H1 (cell line): Measurements from ENCODE around the gene TCFL5. TPM values are rescaled to one million over a fixed set of nuclear protein-coding genes. Genes with fewer than 3 reads are reported as not detected.
"Not testable (repeated sequence)": the region's sequence is repeated elsewhere in the genome, so short reads cannot be mapped to it uniquely, and the experiment has no call there.

Source experiments
- CTCF ChIA-PET: fragments of 300-600 bp; sonication (Branson Sonifier 250); formaldehyde crosslinking; loops from one replicate; lab custom pipeline; 2021; ENCODE audit not compliant: partially characterized antibody; lab: Charles Lee
- POLR2A ChIA-PET: fragments of 300-600 bp; sonication (Branson Sonifier 250); formaldehyde crosslinking; loops from one replicate; lab custom pipeline; 2021; ENCODE audit warnings: inconsistent platforms; ENCODE audit not compliant: partially characterized antibody; lab: Charles Lee
- DNase-seq, 2 experiments: peaks; one replicate each; pipeline versions ENCODE4 v3.0.0 to v3.0.0-alpha.2; 2010 to 2022; ENCODE audit warnings: low spot score in 2 of 2, low read depth in 1 of 2, mixed read lengths in 1 of 2
- FAIRE-seq: peaks from 2 replicates; lab custom pipeline; 2011; peaks lifted over from hg19 to GRCh38; lab: Jason Lieb, UNC
- H2AFZ ChIP-seq: 2 replicates; pipeline ENCODE4 v1.8.1; 2012; ENCODE audit warnings: low read length, inconsistent platforms
- H2AK5ac ChIP-seq: 2 replicates; pipeline ENCODE4 v1.6.1; 2013; ENCODE audit warnings: low read depth, low read length
- H2BK120ac ChIP-seq: replicated peaks from 2 replicates; pipeline ENCODE3; 2013; ENCODE audit warnings: low read depth, low read length, inconsistent platforms
- H2BK12ac ChIP-seq: 2 replicates; pipeline ENCODE4 v1.6.1; 2013; ENCODE audit warnings: low read depth, low read length
- H2BK15ac ChIP-seq: 2 replicates; pipeline ENCODE4 v1.6.1; 2013; ENCODE audit warnings: low read length
- H2BK20ac ChIP-seq: 2 replicates; pipeline ENCODE4 v1.6.1; 2013; ENCODE audit warnings: low read length
- H2BK5ac ChIP-seq: 2 replicates; pipeline ENCODE4 v1.6.1; 2013; ENCODE audit warnings: low read depth, low read length
- H3K14ac ChIP-seq: 2 replicates; pipeline ENCODE4 v1.6.1; 2013; ENCODE audit warnings: inconsistent platforms; ENCODE audit not compliant: insufficient read length
- H3K18ac ChIP-seq: 2 replicates; pipeline ENCODE4 v1.6.1; 2013; ENCODE audit warnings: low read length; ENCODE audit errors: extremely low read depth
- H3K23ac ChIP-seq: 2 replicates; pipeline ENCODE4 v1.6.1; 2013; ENCODE audit warnings: inconsistent platforms; ENCODE audit not compliant: insufficient read length
- H3K23me2 ChIP-seq: 2 replicates; pipeline ENCODE4 v1.6.1; 2013; ENCODE audit warnings: low read depth, low read length
- H3K27ac ChIP-seq: 2 replicates; pipeline ENCODE4 v1.6.1; 2011; ENCODE audit warnings: low read depth, low read length, inconsistent platforms
- H3K27me3 ChIP-seq, 4 experiments: replicated peaks in 1 of 4; 1 replicate in 1 of 4; 2 replicates in 3 of 4; pipeline versions ENCODE4 v1.6.1 to v1.8.1; 2011 to 2013; ENCODE audit warnings: low read length in 3 of 4, mild to moderate bottlenecking in 3 of 4, inconsistent platforms in 2 of 4, mixed read lengths in 2 of 4, moderate library complexity in 1 of 4; ENCODE audit not compliant: control insufficient read depth in 3 of 4, insufficient read depth in 3 of 4; ENCODE audit errors: extremely low read depth in 1 of 4
- H3K36me3 ChIP-seq, 4 experiments: 2 replicates each; pipeline versions ENCODE4 v1.6.1 to v1.8.1; 2011 to 2013; ENCODE audit warnings: mild to moderate bottlenecking in 4 of 4, low read length in 3 of 4, moderate library complexity in 2 of 4, control low read depth in 1 of 4, inconsistent platforms in 1 of 4; ENCODE audit not compliant: insufficient read depth in 4 of 4, control insufficient read depth in 2 of 4
- H3K4ac ChIP-seq: replicated peaks from 2 replicates; pipeline ENCODE3; 2013; ENCODE audit warnings: low read length, low read depth, mixed read lengths, inconsistent platforms; ENCODE audit not compliant: insufficient read length
- H3K4me1 ChIP-seq, 4 experiments: replicated peaks in 1 of 4; 1 replicate in 1 of 4; 2 replicates in 3 of 4; pipeline versions ENCODE4 v1.6.1 to v1.8.1; 2011 to 2013; ENCODE audit warnings: low read length in 3 of 4, inconsistent platforms in 2 of 4, mixed read lengths in 1 of 4; ENCODE audit not compliant: insufficient read depth in 4 of 4, control insufficient read depth in 3 of 4
- H3K4me2 ChIP-seq, 2 experiments: 2 replicates each; pipeline versions ENCODE4 v1.6.1 to v1.8.1; 2011 to 2013; ENCODE audit warnings: low read depth in 2 of 2, low read length in 2 of 2, control low read depth in 1 of 2, inconsistent platforms in 1 of 2, mild to moderate bottlenecking in 1 of 2; ENCODE audit not compliant: insufficient read depth in 1 of 2
- H3K4me3 ChIP-seq, 4 experiments: fragments of 200-600, 300-600 bp in 1 of 4; sonication (generic), shearing (Covaris generic), sonication (Bioruptor Twin) in 1 of 4; 2 replicates each; pipeline versions ENCODE4 v1.5.1 to v1.8.1; 2011 to 2016; ENCODE audit warnings: low read length in 4 of 4, low read depth in 3 of 4, control low read depth in 2 of 4, inconsistent platforms in 2 of 4, mild to moderate bottlenecking in 2 of 4, mixed read lengths in 1 of 4, moderate library complexity in 1 of 4; ENCODE audit not compliant: insufficient read depth in 2 of 4; ENCODE audit errors: extremely low read depth in 1 of 4
- H3K56ac ChIP-seq: replicated peaks from 2 replicates; pipeline ENCODE3; 2013; ENCODE audit warnings: low read depth, mild to moderate bottlenecking, mixed read lengths, low read length, inconsistent platforms; ENCODE audit not compliant: insufficient read length
- H3K79me1 ChIP-seq: 2 replicates; pipeline ENCODE4 v1.6.1; 2013; ENCODE audit warnings: low read depth, low read length, control low read depth
- H3K79me2 ChIP-seq, 2 experiments: 2 replicates each; pipeline versions ENCODE4 v1.6.1 to v1.8.1; 2012 to 2013; ENCODE audit warnings: low read length in 2 of 2, mild to moderate bottlenecking in 2 of 2, inconsistent platforms in 1 of 2; ENCODE audit not compliant: insufficient read depth in 2 of 2, control insufficient read depth in 1 of 2
- H3K9ac ChIP-seq, 4 experiments: replicated peaks in 1 of 4; 1 replicate in 1 of 4; 2 replicates in 3 of 4; pipeline versions ENCODE4 v1.6.1 to v1.8.1; 2011 to 2013; ENCODE audit warnings: low read depth in 3 of 4, low read length in 3 of 4, control low read depth in 2 of 4, mild to moderate bottlenecking in 2 of 4, moderate library complexity in 2 of 4, inconsistent platforms in 1 of 4; ENCODE audit errors: extremely low read depth in 1 of 4
- H3K9me3 ChIP-seq, 2 experiments: 2 replicates each; pipeline versions ENCODE4 v1.6.1 to v1.8.1; 2012 to 2013; ENCODE audit warnings: mild to moderate bottlenecking in 2 of 2, moderate library complexity in 2 of 2, control low read depth in 1 of 2, inconsistent platforms in 1 of 2, low read depth in 1 of 2, low read length in 1 of 2, mixed read lengths in 1 of 2; ENCODE audit not compliant: insufficient read depth in 2 of 2
- H4K20me1 ChIP-seq, 2 experiments: replicated peaks in 1 of 2; 2 replicates each; pipeline versions ENCODE3 to v1.8.1; 2011 to 2013; ENCODE audit warnings: inconsistent platforms in 2 of 2, low read length in 2 of 2, mild to moderate bottlenecking in 1 of 2; ENCODE audit not compliant: insufficient read depth in 2 of 2, control insufficient read depth in 1 of 2
- H4K5ac ChIP-seq: 2 replicates; pipeline ENCODE4 v1.6.1; 2013; ENCODE audit warnings: low read length, low read depth, mixed read lengths, inconsistent platforms; ENCODE audit not compliant: insufficient read length
- H4K8ac ChIP-seq: 2 replicates; pipeline ENCODE4 v1.8.0; 2013; ENCODE audit warnings: mild to moderate bottlenecking, moderate library complexity, low read length, inconsistent platforms; ENCODE audit not compliant: insufficient read depth; ENCODE audit errors: extremely low read depth
- H4K91ac ChIP-seq: replicated peaks from 2 replicates; pipeline ENCODE3; 2013; ENCODE audit warnings: low read length, mixed read lengths, inconsistent platforms; ENCODE audit not compliant: insufficient read length
- CREB1 ChIP-seq: IDR thresholded peaks from 2 replicates; pipeline ENCODE4 v1.6.1; 2012; ENCODE audit warnings: inconsistent platforms
- CTCF ChIP-seq, 3 experiments: IDR thresholded peaks; 1 replicate in 2 of 3; 2 replicates in 1 of 3; pipeline versions ENCODE4 v1.5.1 to v1.6.1; 2011; ENCODE audit warnings: low read length in 3 of 3, mild to moderate bottlenecking in 3 of 3, inconsistent platforms in 2 of 3, low read depth in 1 of 3, moderate library complexity in 1 of 3; ENCODE audit not compliant: insufficient read depth in 1 of 3; ENCODE audit errors: control extremely low read depth in 1 of 3
- RAD21 ChIP-seq, 2 experiments: IDR thresholded peaks in 1 of 2; conservative IDR thresholded peaks in 1 of 2; 2 replicates each; pipeline ENCODE4 v1.6.1; 2011; ENCODE audit warnings: low read depth in 2 of 2, low read length in 2 of 2, improper control_type of control experiment in 1 of 2, inconsistent platforms in 1 of 2, mild to moderate bottlenecking in 1 of 2, moderate library complexity in 1 of 2
- WGBS, 2 experiments: shearing (Covaris generic) in 1 of 2; methylation state at CpG; one replicate each; pipeline versions ENCODE4 v1.1.6 to v1.1.7; 2013 to 2015; ENCODE audit warnings: low lambda C conversion rate in 2 of 2, mixed read lengths in 2 of 2, inconsistent platforms in 1 of 2, low coverage in 1 of 2, missing lambda C conversion rate in 1 of 2; ENCODE audit not compliant: insufficient replicate concordance in 2 of 2, insufficient coverage in 1 of 2, insufficient read length in 1 of 2; ENCODE audit errors: extremely low coverage in 1 of 2, missing lambda C conversion rate in 1 of 2; 5-methylcytosine and 5-hydroxymethylcytosine counted together
- polyA plus RNA-seq, 7 experiments: library from polyadenylated mRNA; depleted of rRNA in 3 of 7; stranded (reverse) in 5 of 7; unstranded in 2 of 7; fragments of >200 nt in 5 of 7; fragments of 200-250 nt in 2 of 7; gene quantifications; 1 replicate in 5 of 7; 2 replicates in 1 of 7; 4 replicates in 1 of 7; pipeline versions ENCODE4 v1.2.1 to v1.2.3, GENCODE V29; 2011 to 2013; ENCODE audit warnings: missing spikeins in 2 of 7, mixed read lengths in 2 of 7
- total RNA-seq: library from RNA; stranded (reverse); fragmentation: NEBNext Ultra II Directional; extraction: Animal tissue kit (Norgen Biotek cat#: 25700); gene quantifications from 2 replicates; pipeline ENCODE4 v1.2.1, GENCODE V29; 2021

TCFL5 gene
- total and polyA plus RNA-seq, 2 of the 8 experiments (the other 6 are each of a cell fraction or from before 2014, with no cell fraction given) = 6.2 to 15.0 TPM

GRCh38 chr20:62873681-62874031 is 12.0 kb upstream of the TCFL5 start:
- not testable (repeated sequence) for H3K79me2 ChIP-seq, H2BK5ac ChIP-seq, H3K27me3 ChIP-seq, H3K9me3 ChIP-seq, H4K5ac ChIP-seq, H3K4ac ChIP-seq, H3K9ac ChIP-seq, H3K23me2 ChIP-seq, FAIRE-seq, H3K27ac ChIP-seq, H2BK20ac ChIP-seq, H3K18ac ChIP-seq, H3K4me2 ChIP-seq, H3K23ac ChIP-seq, H3K4me3 ChIP-seq, H3K36me3 ChIP-seq, H2AK5ac ChIP-seq, H3K14ac ChIP-seq, H2BK15ac ChIP-seq, H4K20me1 ChIP-seq, H4K8ac ChIP-seq, H3K79me1 ChIP-seq, H2BK120ac ChIP-seq, H4K91ac ChIP-seq, H3K56ac ChIP-seq, H3K4me1 ChIP-seq, H2BK12ac ChIP-seq, H2AFZ ChIP-seq
- DNase-seq = peak in 1 of 2 experiments; percentile 79
- ChIA-PET POLR2A (interaction anchor here (1.0 to 1.5 kb wide), 3 partner anchors 12 to 54 kb away, joined by 3 to 5 read pairs (median 4); partner anchors contain the start of gene TCFL5), CTCF (interaction anchor here (0.6 to 4.9 kb wide), 10 partner anchors 13 to 175 kb away, joined by 3 to 31 read pairs (median 4); no protein-coding TSS in a partner anchor)
- peak; percentile 35; the same call in 1 of the 2 replicates for TF ChIP-seq CREB1
- peak; percentile 45 to 54 (median 52) for TF ChIP-seq CTCF (IDR thresholded peaks at IDR 0.05; ENCODE audit: control extremely low read depth in 1 of 3, insufficient read depth in 1 of 3, low read depth in 1 of 3, low read length in 3 of 3)
- TF ChIP-seq RAD21 (IDR thresholded peaks at IDR 0.05 in 1 of 2, conservative IDR thresholded peaks at IDR 0.05 in 1 of 2; ENCODE audit: low read depth in 2 of 2, low read length in 2 of 2) = peak; percentile 47 to 58
- WGBS, 2 experiments = 14% methylated on average over 15 of the region's 15 CpGs; no CpG with 5 or more reads in 1 of the 2 experiments
